ENCODE data around the gene ARHGAP25.

Gene ARHGAP25

GRCh38 chr2:68744366-68744912 is 9.8 kb downstream of the ARHGAP25 start:
- DNase-seq, result no peak

GRCh38 chr2:68745006-68745405 is 10.4 kb downstream of the ARHGAP25 start:
- no peak for DNase-seq

DNA sequence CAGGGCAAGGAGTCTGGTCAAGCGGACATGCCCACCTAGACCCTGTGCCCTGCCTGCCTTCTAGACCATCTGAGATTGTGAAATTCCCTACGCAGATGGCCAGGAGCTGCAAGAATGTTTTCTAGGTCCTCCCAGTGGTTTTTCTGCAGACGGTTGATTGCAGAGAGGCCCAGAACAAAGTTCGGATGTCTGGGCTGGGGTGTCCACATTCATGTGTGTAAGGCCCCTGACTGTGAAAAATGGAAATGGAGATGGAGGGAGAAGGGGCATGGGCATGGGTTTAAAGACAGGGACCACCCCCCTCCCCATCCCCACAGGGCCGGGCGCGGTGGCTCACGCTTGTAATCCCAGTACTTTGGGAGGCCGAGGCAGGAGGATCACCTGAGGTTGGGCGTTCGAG is 11.8 kb downstream of the ARHGAP25 start:
- DNase-seq, result no peak

DNA sequence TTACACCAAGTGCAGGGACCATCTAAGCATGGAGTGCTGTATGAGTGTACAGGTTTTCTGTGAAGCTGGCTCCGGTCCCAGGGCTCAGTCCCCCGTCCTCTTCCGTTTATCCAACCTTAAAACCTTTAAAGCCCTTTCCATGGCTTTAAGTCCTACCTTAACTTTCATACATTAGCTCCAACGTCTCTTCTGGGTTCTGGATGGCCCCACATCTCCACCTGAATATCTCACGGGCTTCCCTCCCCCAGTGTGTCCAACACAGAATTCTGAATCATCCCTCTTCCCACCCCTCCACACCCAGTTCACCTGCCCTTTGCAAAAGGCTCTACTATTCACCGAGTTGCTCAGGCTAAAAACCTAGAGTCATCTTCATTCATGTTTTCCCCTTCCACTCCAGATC is 12.8 kb downstream of the ARHGAP25 start:
- DNase-seq, result no peak

GRCh38 chr2:68747900-68748299 is 13.3 kb downstream of the ARHGAP25 start:
- DNase-seq, result no peak

DNA sequence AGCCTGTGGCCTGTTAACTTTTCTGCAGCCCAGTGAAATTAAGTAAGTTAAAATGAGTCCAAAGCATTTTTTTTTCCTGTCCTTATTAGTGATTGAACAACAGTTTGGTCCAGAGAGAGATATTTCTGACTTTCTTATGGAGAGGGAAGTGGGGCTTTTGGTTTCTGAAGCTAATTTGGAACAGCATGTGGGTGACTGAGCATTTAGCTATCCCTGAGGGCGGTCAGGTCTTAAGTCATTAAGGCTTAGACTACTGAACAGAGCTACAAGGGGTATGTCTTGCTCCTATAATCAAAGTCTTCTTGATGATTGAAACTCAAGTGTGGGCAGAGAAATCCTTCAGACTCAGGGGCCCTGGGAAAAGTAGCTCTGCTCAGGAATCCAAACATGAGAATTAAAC is 14.0 kb downstream of the ARHGAP25 start:
- no peak for DNase-seq

GRCh38 chr2:68749345-68749744 is 14.7 kb downstream of the ARHGAP25 start:
- DNase-seq, result no peak

DNA sequence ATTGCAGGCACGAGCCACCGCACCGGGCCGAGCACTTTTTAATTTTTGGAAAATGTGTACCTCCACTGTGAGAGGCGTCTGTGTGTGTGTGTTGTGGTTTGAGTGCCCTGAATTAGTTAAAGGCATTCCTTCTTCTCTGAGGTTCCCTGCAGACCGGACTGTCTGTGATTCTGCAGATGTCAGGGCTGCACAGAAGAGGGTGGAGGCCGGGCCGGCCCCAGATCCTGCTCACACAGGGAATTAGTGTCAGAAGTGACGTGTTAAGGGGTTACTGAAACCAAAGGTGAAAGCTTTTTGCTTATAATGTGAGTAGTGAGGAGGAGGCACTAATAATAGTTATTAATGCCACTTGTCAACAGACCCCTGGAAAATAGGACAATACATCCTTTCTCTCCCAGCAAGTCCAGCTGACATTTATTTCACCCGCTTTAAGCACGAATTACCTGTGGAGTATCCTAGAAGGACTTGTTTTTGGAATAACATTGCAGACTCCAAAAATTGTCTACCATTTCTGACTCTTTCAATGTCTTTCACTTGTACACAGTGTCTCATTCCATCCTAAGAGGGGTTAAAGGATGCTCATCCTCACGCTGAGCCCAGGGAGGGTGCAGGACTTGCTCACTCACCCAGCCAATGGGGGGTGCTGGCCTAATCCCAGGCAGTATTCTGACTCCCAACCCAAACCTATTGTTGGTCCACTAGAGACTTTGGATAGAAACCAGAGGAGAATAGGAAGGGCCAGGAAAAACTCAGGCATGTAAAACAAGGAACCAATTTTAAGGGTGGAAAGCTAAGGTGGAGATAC is 16.2 kb downstream of the ARHGAP25 start:
- DNase-seq, result no peak

- DNase-seq, result peak; percentile 89
Observed at GRCh38 chr2:68751397-68752339, 17.1 kb downstream of the ARHGAP25 start.

- DNase-seq, result no peak
Observed at GRCh38 chr2:68753318-68753717, 18.7 kb downstream of the ARHGAP25 start.

GRCh38 chr2:68755071-68755470 is 20.5 kb downstream of the ARHGAP25 start:
- no peak for DNase-seq

DNA sequence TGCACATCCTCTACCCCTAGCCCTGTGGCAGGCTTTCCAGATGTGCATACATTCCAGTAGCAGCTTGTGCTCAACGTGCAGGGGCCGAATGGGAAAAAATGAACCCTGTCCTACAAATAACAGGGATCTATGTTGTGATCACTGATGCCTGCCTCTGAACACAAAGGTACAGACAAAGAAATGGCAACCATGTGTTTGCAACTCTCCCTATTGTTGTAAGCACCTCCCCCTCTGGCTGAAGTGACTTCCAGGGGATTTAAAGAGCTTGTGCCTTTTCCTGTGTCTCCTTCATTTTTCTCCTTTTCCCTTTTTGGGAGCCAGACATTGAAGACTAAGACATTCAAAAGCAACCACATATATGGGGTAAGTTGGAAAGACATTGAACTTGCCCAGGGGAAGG is 21.6 kb downstream of the ARHGAP25 start:
- DNase-seq, result no peak

GRCh38 chr2:68757081-68757480 is 22.5 kb downstream of the ARHGAP25 start:
- no peak for DNase-seq

DNA sequence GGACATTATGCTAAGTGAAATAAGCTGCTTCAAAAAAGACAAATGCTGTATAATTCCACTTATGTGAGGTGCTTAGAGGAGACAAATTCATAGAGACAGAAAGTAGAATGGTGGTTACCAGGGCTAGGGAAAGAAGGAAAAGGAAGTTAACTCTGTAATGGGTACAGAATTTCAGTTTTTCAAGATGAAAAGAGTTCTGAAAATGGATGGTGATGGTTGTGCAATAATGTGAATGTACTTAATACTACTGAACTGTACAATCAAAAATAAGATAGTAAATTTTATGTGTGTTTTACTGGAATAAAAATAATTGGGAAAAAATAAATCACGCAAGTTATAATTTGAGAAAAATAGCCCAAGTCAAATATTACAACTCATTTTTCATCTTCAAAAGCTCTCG is 27.5 kb downstream of the ARHGAP25 start:
- no peak for DNase-seq

- DNase-seq, result no peak
Observed at GRCh38 chr2:68762665-68763064, 28.1 kb downstream of the ARHGAP25 start.

GRCh38 chr2:68764041-68764805 is 29.6 kb downstream of the ARHGAP25 start:
- no peak for DNase-seq

DNA sequence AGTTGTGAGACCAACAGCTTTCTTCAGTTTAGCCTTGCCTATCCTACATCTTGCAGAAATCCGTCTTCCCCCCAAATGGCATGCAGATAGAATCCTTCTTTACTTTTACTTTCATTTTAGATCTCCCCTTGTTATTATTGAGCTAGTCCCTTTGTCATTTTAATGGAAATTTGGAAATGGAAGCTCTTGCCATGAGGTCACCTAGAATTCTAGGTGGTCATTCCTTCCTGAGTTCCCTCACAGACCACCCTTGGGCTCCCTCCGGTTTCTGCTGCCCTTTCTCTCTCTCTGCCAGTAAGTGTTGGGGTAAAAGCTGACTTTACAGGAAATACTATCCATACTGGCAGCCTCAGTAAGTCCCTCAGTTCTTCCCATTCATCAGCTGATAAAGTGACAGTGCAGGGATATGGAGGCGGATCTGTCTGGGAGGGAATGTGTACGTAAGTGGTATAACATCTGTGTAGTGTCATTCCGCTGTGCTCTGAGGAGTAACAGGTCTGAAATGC is 30.2 kb downstream of the ARHGAP25 start:
- no peak for DNase-seq

- no peak for DNase-seq
Observed at GRCh38 chr2:68765739-68766375, 31.2 kb downstream of the ARHGAP25 start.

DNA sequence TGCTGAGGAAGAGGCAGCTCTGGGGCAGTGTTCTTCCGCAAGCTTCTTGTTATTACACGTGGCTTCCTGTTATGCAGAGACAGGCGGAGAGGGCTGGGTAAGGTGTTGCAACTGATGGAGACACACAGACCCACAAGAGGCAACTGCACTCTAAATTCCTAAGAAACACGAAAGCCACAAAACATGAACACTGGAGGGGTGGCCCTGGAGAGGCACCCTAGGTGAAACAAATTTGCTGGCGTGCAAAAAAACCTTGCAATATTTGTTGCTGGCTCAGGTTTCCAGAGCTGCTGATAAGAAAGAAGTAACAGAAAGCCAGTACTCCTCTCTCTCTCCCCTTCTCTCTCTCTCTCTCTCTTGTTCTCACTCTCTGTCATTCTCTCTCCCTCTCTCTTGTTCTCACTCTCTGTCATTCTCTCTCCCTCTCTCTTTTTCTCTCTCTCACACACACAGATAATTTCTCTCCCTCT is 31.8 kb downstream of the ARHGAP25 start:
- DNase-seq, result no peak

GRCh38 chr2:68767031-68767961 is 32.7 kb downstream of the ARHGAP25 start:
- DNase-seq, result no peak

DNA sequence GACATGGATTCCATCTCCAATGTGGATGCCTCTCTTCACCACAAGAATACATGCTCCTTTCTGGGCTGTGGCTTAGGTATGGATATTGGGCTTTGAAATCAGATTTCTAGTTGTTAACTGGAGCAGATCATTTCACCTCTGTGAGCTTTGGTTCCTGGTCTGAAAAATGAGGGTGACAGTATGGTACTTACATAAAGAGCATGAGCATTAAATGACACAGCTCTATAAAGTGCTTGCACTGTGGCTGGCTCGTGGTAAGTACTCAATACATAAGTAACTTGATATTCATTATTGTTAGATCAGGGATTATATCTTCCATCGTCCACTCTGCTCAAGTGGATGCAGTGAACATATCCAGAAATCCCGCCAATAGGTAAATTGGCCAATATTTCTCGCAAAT is 33.4 kb downstream of the ARHGAP25 start:
- DNase-seq, result no peak

Measured in kidney glomerular epithelial cell (primary cell).